Non-pigmented ciliary epithelial cell (primary cell): Measurements from ENCODE around the gene ATXN7L1.
"Not testable (repeated sequence)": the region's sequence is repeated elsewhere in the genome, so short reads cannot be mapped to it uniquely, and the experiment has no call there.

ENCODE experiments used
- DNase-seq: peaks from one replicate; pipeline ENCODE4 v3.0.0-alpha.2; 2010; ENCODE audit warnings: low read depth

The ATXN7L1 gene

GRCh38 chr7:105744258-105744657 is 132.1 kb downstream of the ATXN7L1 start:
- no peak for DNase-seq

DNA sequence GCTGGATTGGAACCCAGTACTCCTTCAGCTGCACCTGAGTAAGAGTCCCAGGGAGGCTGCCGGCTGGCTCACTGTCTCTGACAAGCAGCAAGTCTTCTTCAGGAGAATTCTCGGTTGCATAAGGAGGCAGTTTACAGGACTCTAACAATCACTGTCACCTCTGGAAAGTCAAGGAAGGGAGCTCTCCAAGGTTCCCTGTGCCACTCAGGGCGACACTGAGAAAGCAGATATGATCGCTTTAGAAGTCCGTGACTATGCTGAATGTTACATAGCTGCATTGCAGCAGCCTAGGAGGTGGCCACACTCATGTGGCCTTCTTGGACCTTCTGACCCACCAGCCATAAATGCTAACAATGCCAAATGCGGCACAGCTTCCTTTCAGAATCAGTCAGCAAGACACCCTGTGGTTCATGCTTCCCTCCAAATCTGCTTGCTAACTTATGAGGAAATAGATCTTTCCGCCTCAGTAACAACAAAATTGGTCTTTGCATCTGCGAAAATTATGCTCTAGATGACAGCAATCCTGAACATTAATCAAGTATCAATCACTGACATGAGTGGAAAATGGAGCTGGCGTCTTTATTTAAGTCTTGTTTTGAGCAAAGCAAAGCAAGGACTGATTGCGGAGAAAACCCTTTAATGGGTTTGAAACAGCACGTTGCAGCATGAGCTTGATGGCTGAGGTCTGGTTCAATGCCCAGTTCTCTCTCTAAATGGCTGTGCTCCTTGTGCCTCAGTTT is 132.9 kb downstream of the ATXN7L1 start:
- no peak for DNase-seq

DNA sequence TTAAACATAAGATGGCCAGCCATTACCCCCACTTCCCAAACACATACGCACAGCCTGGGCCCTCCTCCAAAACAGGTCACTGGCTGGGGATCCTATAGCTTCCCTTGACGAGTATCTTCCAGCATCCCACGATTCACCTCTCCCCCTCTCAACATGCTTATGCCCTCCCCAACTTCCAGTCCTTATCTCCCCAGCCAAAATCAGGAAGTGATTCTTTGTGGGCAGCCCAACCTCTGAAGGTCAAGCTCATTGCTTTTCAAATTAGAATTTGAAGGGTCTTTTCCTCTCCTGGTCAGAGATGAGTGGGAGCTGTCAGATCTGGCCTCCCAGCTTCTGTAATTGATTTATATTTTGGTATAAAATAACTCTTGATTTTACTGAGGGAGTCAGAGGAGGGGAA is 133.6 kb downstream of the ATXN7L1 start:
- DNase-seq = no peak

DNA sequence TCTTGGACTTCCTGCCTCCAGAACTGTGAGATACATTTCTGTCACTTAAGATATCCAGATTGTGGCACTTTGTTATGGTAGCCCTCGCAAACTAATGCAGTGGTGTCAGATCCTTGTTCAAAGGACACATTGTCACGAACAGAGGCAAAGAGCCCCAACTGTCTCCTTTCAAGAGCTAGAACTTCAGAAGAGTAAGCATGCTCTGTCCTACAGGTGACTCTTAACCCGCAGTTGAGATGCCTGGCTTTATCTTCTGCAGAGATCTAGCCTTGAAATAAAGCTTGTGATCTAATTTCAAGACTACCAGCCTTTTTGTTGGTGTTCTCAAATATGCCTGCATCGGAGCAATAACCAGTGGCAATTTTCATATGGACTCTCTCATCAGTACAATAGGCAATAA is 134.4 kb downstream of the ATXN7L1 start:
- no peak for DNase-seq

GRCh38 chr7:105738133-105738532 is 138.3 kb downstream of the ATXN7L1 start:
- no peak for DNase-seq

DNA sequence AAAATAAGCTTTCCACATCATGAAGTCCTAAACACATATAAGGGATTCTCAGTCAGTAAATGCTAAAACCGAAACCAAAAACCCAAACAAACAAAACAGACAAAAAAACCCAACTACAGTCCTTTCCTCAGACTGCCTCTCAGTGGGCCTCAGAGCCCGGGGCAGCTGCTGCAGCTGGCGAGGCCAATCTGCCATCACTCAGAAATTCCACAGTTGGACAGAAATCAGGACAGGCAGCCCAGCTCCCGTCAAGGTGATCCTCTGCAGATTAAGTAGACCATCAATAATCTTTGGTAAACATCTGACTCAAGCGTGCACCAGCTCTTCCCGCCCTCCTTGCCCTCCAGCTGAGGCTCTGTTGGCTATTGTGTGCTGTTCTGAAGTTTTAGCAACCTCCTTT is 142.2 kb downstream of the ATXN7L1 start:
- DNase-seq = no peak

DNA sequence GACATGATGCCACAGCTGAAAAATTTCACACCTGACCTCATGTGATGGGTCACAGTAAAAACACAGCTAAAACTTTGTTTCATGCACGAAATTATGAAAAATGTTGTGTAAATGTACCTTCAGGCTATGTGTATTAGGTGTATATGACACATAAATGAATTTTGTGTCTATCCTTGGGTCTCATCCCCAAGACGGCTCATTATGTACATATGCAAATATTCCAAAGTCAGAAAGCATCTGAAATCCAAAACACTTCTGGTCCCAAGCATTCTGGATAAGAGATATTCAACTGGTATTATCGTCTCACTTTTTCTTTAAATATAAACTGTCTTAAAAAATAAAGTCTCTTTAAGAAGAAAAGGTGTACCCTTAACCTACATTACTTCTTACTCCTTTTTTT is 145.4 kb downstream of the ATXN7L1 start:
- DNase-seq = no peak

DNA sequence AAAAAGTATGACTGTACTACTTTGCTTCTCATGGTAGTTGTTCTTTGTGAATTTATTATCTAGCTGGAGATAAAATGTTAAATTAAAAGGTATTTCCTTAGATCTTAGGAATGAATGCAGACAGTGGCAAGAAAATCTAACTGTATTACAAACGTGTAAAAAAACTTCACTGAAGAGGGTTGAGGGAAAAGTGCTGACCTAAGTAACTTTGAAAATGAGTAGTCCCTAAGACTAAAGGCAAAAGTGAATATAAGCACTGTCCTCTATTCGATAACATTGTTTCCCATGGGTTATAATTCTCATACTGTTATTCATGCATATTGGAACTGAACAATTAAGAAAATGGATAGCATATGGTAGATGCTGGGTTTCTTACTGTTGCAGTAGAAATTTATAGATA is 148.4 kb downstream of the ATXN7L1 start:
- no peak for DNase-seq

- DNase-seq = no peak
Observed at GRCh38 chr7:105724688-105725087, 151.7 kb downstream of the ATXN7L1 start.

- no peak for DNase-seq
Observed at GRCh38 chr7:105723572-105723971, 152.8 kb downstream of the ATXN7L1 start.

GRCh38 chr7:105721571-105722104 is 154.8 kb downstream of the ATXN7L1 start:
- no peak for DNase-seq

GRCh38 chr7:105719919-105720318 is 156.5 kb downstream of the ATXN7L1 start:
- no peak for DNase-seq

DNA sequence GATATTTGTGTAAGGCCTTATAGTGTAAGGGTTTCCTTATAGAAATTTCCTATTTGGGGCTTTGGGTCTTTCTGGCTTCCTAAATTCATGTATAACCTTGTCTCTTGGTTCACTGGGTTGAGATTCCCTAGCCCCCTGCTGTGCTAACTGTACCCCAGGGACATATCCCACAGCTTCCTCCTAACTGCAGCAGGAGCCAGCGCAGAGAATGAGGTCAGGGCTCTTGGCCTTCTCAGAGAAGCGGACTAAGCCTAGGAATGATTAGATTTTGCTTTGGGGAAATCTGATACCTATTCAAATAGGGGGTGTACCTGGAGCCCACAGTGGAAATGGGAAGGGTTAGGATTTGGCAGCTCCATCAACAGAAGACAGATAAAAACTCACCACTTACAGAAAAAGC is 157.0 kb downstream of the ATXN7L1 start:
- DNase-seq = no peak

DNA sequence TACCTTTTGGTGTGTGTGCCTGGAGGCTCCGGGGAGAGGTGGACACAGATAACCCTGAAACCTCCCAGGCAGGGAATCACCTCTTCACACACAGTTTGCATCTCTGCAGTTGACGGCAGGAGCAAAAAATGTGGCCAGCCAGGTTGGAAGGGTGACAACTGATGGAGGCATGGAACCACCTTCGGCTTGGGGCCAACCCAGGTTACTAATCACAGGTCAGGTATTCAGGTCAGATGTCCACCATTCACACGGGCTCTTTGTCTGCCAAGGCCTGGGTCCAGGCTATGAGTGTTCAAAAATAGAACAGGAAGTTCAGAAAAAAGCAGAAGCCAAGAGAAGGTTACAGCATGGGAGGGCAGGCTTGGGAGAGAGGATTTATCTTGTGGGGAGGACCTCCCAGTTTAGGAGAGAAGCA is 157.9 kb downstream of the ATXN7L1 start:
- no peak for DNase-seq

GRCh38 chr7:105715528-105715927 is 160.9 kb downstream of the ATXN7L1 start:
- DNase-seq = no peak

DNA sequence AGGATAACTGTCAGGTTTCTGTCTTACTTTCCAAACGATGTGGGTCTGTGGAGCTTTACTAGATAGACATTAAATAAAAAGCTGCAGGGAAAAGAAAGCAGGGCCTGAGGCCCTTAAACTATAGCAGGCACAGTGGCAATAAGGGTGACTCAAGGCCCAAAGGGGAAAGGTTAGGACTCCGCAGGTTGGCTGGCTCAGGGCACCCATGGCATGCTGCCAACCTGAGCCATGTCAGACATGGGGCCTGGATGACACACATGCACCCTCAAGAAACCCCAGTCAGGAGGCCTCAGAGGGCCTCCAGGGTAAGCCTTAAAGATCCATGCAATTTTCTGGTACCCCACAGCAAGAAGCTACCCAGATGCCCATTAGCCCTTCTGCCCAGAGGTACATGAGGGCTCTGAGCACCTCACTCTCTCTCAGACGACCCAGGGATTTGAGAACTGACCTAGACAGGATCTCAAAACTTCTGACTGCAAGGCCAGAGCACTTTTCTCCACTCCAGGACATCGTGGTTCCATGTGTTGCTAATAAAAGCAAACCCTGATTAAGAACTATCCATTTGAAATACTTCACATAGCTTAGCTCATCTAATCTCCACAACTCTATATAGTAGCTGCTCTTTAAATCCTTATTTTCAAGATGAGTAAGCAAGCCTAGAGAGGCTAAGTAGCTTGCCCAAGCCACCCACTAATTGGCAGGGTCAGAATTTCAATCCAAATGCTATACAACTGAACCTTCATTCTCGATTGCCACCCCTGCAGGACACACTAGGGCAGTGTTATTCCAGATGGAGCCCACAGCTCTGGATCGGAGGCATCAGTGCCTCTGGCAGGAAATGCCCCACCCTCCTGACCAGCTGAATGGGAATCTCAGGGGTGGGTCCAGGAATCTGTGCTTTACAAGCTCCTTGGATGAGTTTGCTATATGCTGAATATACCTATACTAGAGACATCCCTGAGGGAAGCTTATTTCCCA is 162.6 kb downstream of the ATXN7L1 start:
- DNase-seq = no peak

- no peak for DNase-seq
Observed at GRCh38 chr7:105712877-105713276, 163.5 kb downstream of the ATXN7L1 start.

- DNase-seq = no peak
Observed at GRCh38 chr7:105711726-105712402, 164.5 kb downstream of the ATXN7L1 start.

DNA sequence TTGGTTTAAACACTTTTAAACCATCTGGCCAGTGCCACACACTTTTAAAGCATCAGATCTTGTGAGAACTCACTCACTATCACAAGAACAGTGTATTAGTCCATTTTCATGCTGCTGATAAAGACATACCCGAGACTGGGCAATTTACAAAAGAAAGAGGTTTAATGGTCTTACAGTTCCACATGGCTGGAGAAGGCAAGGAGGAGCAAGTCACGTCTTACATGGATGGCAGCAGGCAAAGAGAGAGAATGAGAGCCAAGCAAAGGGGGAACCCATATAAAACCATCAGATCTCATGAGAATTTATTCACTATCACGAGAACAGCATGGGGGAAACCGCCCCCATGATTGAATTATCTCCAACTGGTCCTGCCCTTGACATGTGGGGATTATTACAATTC is 165.7 kb downstream of the ATXN7L1 start:
- DNase-seq = not testable (repeated sequence)

DNA sequence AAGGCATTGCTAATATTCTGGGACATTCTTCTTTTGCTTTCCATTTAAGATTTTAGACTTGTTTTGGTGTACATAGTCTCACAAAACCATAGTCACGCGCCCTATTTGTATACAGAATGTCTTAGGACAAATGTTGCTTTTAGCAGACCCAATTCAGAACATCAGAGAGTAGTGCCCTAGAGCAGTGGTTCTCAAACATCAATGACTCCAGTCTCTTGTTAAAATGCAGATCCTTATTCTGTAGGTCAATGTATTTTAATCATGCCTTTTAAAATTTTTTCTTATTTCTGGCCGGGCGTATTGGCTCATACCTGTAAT is 167.7 kb downstream of the ATXN7L1 start:
- no peak for DNase-seq

DNA sequence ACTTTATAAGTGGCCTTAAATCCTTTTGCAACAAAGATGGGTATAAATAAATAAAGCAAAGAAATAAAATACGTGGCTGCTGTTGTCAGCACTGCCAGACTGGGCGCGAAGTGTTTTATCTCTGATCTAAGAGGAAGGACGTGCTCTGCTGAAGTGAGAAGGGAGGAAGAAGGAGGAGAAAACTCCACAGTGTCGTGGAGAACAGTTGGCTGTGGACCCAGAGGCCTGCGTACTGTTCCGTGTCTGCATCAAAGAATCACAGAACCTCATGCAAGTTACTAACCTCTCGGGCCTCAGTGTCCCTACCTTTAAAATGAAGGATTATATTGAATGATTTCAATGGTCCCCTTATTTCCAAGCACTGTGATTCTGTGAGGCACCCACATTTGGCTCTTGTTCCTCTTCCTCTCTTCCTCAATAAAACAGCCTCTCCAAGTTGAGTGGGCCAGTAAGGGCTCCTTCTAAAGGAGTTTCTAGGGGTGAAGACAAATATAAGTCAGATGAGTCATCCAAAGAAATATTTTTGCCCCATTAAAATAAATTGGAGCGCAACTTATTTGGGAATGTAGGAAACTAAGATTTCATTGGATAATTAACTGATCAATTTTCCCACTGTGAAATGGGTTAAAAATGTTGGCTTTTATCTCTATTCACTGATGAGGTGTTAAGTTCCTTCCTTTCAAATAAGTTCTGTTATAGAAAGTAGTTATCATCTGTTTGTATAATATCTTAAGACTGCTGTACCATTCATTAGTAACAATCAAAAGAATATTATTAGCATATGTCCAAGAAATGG is 168.2 kb downstream of the ATXN7L1 start:
- no peak for DNase-seq

DNA sequence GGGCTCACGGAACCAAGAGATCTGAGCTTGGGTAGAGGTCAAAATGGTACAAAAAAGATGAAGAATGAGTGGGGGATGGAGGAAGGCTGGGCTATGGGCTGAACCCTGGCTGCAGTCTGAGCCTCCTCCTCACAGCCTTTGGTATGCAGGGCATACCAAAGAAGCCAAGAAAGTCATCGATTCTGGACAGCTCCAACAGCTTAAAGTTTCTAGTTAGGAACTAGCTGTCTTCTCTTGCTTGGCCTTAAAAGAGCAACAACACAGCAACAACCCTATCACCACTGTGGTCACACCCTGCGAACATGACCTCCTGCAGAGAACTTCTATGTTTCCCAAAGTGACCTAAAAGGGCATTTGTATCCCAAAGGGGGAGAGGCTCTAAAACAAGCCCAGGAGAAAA is 169.0 kb downstream of the ATXN7L1 start:
- DNase-seq = no peak
